ENCODE data around the gene CDAN1.

CDAN1 gene

DNA sequence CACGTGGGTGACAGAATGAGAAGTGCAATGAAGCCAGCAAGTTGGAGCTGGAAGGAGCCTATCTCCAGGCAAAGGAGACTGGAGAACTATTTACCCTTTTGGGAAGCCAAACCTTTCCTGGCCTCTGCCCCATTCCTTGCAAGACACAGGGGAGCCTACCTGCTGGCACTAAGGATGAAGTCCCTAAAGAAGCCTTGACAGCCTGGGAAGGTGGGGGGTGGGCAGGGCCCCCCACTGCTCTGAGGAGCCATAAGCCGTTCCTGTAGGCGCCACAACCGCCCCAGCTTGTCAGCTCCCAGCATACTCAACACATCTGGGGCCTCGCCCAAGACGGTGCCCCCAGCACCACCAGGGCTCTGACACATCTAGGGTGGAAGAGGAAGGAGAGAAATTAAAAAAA lies 5.5 kb downstream of the CDAN1 start:
- no peaks in the 10 kb centered on the region for H3K27me3 ChIP-seq (ENCODE audit: insufficient read depth, low read depth, severe bottlenecking)
- no peak for DNase-seq

DNA sequence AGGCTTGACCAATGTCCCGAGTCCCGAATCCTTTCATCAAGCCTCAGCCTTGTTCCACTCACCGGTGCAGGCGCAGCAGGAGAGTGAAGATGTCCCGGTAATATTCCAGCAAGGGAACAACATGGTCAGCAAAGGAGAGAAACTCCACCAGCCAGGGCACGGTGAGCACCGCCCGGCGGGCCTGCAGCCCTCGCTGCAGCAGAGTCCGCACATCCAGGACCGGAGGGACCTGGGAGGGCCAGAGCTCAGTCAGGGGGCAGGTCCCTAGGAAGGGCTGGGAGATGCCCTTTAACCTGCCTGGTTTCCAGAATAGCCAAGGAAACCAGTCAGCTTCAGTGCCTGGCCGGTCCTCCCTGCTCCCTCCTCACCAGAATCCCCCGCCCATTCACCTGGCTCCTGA lies 6.4 kb downstream of the CDAN1 start:
- Histone ChIP-seq H3K27ac (no peak overlapping the region), H3K36me3 (peaks cover 89% of the 10 kb centered on the region), H3K4me3 (ENCODE audit: low read depth, low read length) (no peak overlapping the region), H3K27me3 (ENCODE audit: insufficient read depth, low read depth, severe bottlenecking) (no peaks in the 10 kb centered on the region), H3K9me3 (ENCODE audit: severe bottlenecking) (no peaks in the 10 kb centered on the region)
- DNase-seq = no peak
- TF ChIP-seq, protein P1, sequence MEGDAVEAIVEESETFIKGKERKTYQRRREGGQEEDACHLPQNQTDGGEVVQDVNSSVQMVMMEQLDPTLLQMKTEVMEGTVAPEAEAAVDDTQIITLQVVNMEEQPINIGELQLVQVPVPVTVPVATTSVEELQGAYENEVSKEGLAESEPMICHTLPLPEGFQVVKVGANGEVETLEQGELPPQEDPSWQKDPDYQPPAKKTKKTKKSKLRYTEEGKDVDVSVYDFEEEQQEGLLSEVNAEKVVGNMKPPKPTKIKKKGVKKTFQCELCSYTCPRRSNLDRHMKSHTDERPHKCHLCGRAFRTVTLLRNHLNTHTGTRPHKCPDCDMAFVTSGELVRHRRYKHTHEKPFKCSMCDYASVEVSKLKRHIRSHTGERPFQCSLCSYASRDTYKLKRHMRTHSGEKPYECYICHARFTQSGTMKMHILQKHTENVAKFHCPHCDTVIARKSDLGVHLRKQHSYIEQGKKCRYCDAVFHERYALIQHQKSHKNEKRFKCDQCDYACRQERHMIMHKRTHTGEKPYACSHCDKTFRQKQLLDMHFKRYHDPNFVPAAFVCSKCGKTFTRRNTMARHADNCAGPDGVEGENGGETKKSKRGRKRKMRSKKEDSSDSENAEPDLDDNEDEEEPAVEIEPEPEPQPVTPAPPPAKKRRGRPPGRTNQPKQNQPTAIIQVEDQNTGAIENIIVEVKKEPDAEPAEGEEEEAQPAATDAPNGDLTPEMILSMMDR (IDR thresholded peaks at IDR 0.05; ENCODE audit: low read depth, low read length) = no peak

More for the DNA sequence above, 5.5 kb downstream of the CDAN1 start:
- no peaks in the 10 kb centered on the region for H3K9me3 ChIP-seq (ENCODE audit: severe bottlenecking)
- H3K4me3 ChIP-seq (ENCODE audit: low read depth, low read length) = no peak overlapping the region
- no peak overlapping the region for H3K27ac ChIP-seq
- TF ChIP-seq, protein P1 (IDR thresholded peaks at IDR 0.05; ENCODE audit: low read depth, low read length) = no peak
- peaks cover 85% of the 10 kb centered on the region for H3K36me3 ChIP-seq

DNA sequence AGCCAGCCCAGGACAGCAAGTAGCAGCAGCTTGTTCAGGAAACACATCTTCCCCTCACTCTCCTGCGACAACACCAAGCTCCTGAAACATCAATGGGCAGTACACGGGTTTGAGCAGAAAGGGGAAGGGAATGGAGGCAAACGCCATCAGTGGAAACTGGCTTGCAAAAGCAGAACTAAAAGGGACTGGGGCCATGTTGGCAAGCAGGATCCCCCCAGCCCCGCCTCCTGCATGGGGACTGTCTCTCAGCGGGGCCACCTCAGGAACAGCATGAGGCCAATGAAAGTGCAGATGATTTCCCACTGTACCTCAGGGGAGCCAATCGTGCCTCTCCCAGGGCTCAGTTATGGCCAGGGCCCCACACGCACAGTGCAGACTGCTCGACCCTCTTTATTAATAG lies 6.8 kb downstream of the CDAN1 start:
- DNase-seq = no peak
- Histone ChIP-seq H3K27me3 (ENCODE audit: insufficient read depth, low read depth, severe bottlenecking) (no peaks in the 10 kb centered on the region), H3K27ac (no peak overlapping the region), H3K4me3 (ENCODE audit: low read depth, low read length) (no peak overlapping the region), H3K36me3 (peaks cover 89% of the 10 kb centered on the region), H3K9me3 (ENCODE audit: severe bottlenecking) (no peaks in the 10 kb centered on the region)
- TF ChIP-seq, protein P1 (IDR thresholded peaks at IDR 0.05; ENCODE audit: low read depth, low read length) = no peak

DNA sequence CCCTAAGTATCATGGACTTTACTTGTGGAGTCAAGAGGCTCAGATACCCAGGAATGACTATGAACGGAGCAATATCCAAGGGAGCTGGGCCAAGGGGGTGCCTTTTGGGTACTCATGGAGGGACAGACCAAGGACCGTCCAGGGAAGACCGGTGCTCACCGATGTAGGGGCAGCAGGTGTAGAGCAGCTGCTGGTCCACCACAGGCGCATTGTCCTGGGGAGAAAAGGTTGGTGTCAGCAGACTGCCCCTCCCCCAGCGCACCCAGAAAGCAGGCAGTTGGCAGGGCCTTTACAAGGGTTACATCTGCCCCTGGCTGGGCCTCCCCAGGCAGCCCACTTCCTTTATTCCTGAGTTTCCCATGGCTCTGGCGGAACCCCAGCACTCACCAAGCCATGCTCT lies 7.5 kb downstream of the CDAN1 start:
- no peaks in the 10 kb centered on the region for H3K9me3 ChIP-seq (ENCODE audit: severe bottlenecking)
- no peak overlapping the region for H3K4me3 ChIP-seq (ENCODE audit: low read depth, low read length)
- TF ChIP-seq, protein P1 (IDR thresholded peaks at IDR 0.05; ENCODE audit: low read depth, low read length) = no peak
- H3K36me3 ChIP-seq = peaks cover 92% of the 10 kb centered on the region
- H3K27me3 ChIP-seq (ENCODE audit: insufficient read depth, low read depth, severe bottlenecking) = no peaks in the 10 kb centered on the region
- no peak overlapping the region for H3K27ac ChIP-seq
- DNase-seq = no peak

DNA sequence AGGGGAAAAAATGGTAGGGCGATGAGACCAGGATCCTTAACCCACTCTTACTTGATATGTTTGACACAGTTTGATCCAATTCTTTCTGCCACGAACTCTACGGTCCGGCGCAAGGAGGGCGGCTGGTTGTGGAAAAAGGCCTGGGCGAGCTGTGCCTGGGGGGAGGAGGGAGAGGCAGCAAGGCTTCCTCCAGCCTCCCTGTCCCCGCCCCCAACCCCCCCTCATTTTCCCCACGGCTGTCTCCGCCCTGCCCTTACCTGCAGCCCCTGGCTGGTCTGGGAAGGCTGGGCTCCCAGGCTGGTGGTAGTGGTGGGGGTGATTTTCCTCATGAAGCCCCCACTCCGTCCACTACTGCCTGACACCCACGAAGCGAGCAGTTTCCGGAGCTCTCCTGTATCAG lies 8.0 kb downstream of the CDAN1 start:
- no peak for DNase-seq
- Histone ChIP-seq H3K9me3 (ENCODE audit: severe bottlenecking) (no peaks in the 10 kb centered on the region), H3K36me3 (peaks cover 92% of the 10 kb centered on the region), H3K4me3 (ENCODE audit: low read depth, low read length) (no peak overlapping the region), H3K27me3 (ENCODE audit: insufficient read depth, low read depth, severe bottlenecking) (no peaks in the 10 kb centered on the region), H3K27ac (no peak overlapping the region)
- TF ChIP-seq, protein P1 (IDR thresholded peaks at IDR 0.05; ENCODE audit: low read depth, low read length) = no peak

DNA sequence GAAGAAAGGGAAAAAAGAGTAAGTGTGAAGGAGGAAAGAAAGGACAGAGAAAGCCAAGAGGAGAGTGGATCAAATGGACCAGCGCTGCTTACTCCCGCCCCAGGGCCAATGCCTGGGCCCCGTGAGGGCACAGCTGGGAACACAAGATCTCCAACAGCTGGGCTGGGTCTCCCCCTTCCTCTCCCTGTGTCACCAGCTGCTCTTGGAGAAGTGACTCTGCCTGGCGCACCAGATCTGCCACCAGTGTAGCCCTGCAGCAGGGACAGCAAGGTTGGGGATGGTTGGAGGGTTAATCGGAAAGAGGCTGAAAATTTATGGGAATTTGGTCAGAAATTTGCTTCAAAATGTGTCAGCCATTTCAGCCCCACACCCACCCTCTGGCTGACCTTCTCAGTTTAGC lies 8.4 kb downstream of the CDAN1 start:
- TF ChIP-seq, protein P1 (IDR thresholded peaks at IDR 0.05; ENCODE audit: low read depth, low read length) = no peak
- H3K36me3 ChIP-seq = peaks cover 92% of the 10 kb centered on the region
- no peak for DNase-seq

More for the DNA sequence above, 8.4 kb downstream of the CDAN1 start:
- H3K27ac ChIP-seq = no peak overlapping the region
- H3K4me3 ChIP-seq (ENCODE audit: low read depth, low read length) = no peak overlapping the region
- no peaks in the 10 kb centered on the region for H3K27me3 ChIP-seq (ENCODE audit: insufficient read depth, low read depth, severe bottlenecking)
- H3K9me3 ChIP-seq (ENCODE audit: severe bottlenecking) = no peaks in the 10 kb centered on the region

Data from WERI-Rb-1 (cell line).